Thyroid gland (tissue), 4 donors: Measurements from ENCODE around the gene PPP1R12A. TPM values are rescaled to one million over a fixed set of nuclear protein-coding genes. Genes with fewer than 3 reads are reported as not detected.

Experiments
- DNase-seq, 2 donors: peaks; one replicate each; pipeline ENCODE4 v3.0.0-alpha.2; 2019
- H3K27ac ChIP-seq, 3 donors: fragments of 200-600 bp; sonication (generic); 1 replicate in 2 of 3; 2 replicates in 1 of 3; pipeline ENCODE4 v1.5.1; 2016 to 2019; ENCODE audit warnings: mild to moderate bottlenecking in 1 of 3, moderate library complexity in 1 of 3
- H3K27me3 ChIP-seq: fragments of 200-600 bp; sonication (generic); one replicate; pipeline ENCODE4 v1.5.1; 2019
- H3K36me3 ChIP-seq, 2 donors: fragments of 200-600 bp; sonication (generic); one replicate each; pipeline ENCODE4 v1.5.1; 2016 to 2019
- H3K4me1 ChIP-seq, 2 donors: fragments of 200-600 bp; sonication (generic); one replicate each; pipeline ENCODE4 v1.5.1; 2017 to 2019
- H3K4me3 ChIP-seq, 3 donors: fragments of 200-600 bp; sonication (generic); replicated peaks in 1 of 3; 1 replicate in 2 of 3; 2 replicates in 1 of 3; pipeline ENCODE4 v1.5.1; 2016; ENCODE audit warnings: mild to moderate bottlenecking in 1 of 3
- H3K9me3 ChIP-seq: fragments of 200-600 bp; sonication (generic); one replicate; pipeline ENCODE4 v1.5.1; 2017
- CTCF ChIP-seq, 6 experiments: fragments of 200-600 bp in 3 of 6; fragments of 450-650 bp in 3 of 6; sonication (generic) in 3 of 6; IDR thresholded peaks; one replicate each; pipeline ENCODE4 v1.5.1; 2016 to 2019; ENCODE audit warnings: antibody characterized with exemption in 6 of 6, mild to moderate bottlenecking in 2 of 6, inconsistent platforms in 1 of 6, moderate library complexity in 1 of 6
- POLR2A ChIP-seq, 2 donors: fragments of 450-650 bp; IDR thresholded peaks; one replicate each; pipeline ENCODE4 v1.6.1; 2017; ENCODE audit warnings: antibody characterized with exemption in 2 of 2, mild to moderate bottlenecking in 2 of 2, moderate library complexity in 1 of 2
- WGBS, 2 donors: methylation state at CpG; one replicate each; pipeline ENCODE4 v1.1.5; 2017; 5-methylcytosine and 5-hydroxymethylcytosine counted together
- intact Hi-C: fragments of 100-400 bp; cut with DNase I; formaldehyde crosslinking; loops from one replicate; pipeline ENCODE4 v1.15.1; 2023
- total RNA-seq, 4 donors: library from RNA; depleted of rRNA; stranded (reverse); fragments of >200 nt; gene quantifications; one replicate each; pipeline ENCODE4 v1.2.3, GENCODE V29; 2016

The PPP1R12A gene
- total RNA-seq, 4 donors from 2014 or later = 90.0 to 128 (median 100) TPM

- DNase-seq = no peak
- no peaks in the 10 kb centered on the region for H3K27me3 ChIP-seq
- intact Hi-C loops = no loop called here
- H3K4me3 ChIP-seq = no peak overlapping the region
- H3K9me3 ChIP-seq = no peaks in the 10 kb centered on the region
- WGBS, 2 donors = 97 to 100% methylated on average over 2 to 3 of the region's 3 CpGs
- H3K4me1 ChIP-seq = peaks cover 37 to 39% of the 10 kb centered on the region in 2 donors
- H3K36me3 ChIP-seq = no peaks in the 10 kb centered on the region
- no peak for TF ChIP-seq POLR2A (IDR thresholded peaks at IDR 0.05)
- TF ChIP-seq CTCF (IDR thresholded peaks at IDR 0.05) = no peak
- no peak overlapping the region for H3K27ac ChIP-seq
Measured at GRCh38 chr12:79838359-79838758, 96.5 kb downstream of the PPP1R12A start.

DNA sequence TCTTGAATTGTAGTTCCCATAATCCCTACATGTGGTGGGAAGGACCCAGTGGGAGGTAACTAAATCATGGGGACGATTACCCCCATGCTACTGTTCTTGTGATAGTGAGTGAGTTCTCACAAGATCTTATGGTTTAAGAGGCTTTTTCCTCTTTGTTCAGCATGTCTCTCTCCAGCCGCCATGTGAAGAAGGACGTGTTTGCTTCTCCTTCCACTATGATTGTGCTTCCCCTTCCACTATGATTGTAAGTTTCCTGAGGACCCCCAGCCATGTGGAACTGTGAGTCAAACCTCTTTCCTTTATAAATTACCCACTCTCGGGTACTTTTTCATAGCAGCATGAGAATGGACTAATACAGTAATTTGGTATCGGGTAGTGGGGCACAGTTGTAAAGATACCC lies 97.3 kb downstream of the PPP1R12A start:
- 96 to 97% methylated on average over 5 of the region's 5 CpGs for WGBS, 2 donors
- H3K36me3 ChIP-seq = no peaks in the 10 kb centered on the region
- H3K27ac ChIP-seq = no peak overlapping the region
- H3K27me3 ChIP-seq = no peaks in the 10 kb centered on the region
- DNase-seq = no peak
- TF ChIP-seq CTCF (IDR thresholded peaks at IDR 0.05) (no peak), POLR2A (IDR thresholded peaks at IDR 0.05) (no peak)
- no peaks in the 10 kb centered on the region for H3K9me3 ChIP-seq
- H3K4me3 ChIP-seq = no peak overlapping the region
- intact Hi-C loops = no loop called here
- peaks cover 35 to 37% of the 10 kb centered on the region in 2 donors for H3K4me1 ChIP-seq

- TF ChIP-seq CTCF (IDR thresholded peaks at IDR 0.05) = no peak
- no peak for TF ChIP-seq POLR2A (IDR thresholded peaks at IDR 0.05)
- intact Hi-C loops = no loop called here
- Histone ChIP-seq H3K9me3 (no peaks in the 10 kb centered on the region), H3K27ac (peak overlapping the region in 2 of 3 donors; percentile 11 to 71), H3K36me3 (no peaks in the 10 kb centered on the region), H3K4me3 (no peak overlapping the region), H3K27me3 (no peaks in the 10 kb centered on the region), H3K4me1 (peaks cover 23 to 24% of the 10 kb centered on the region in 2 donors)
- DNase-seq = no peak
- 81 to 85% methylated on average over 2 of the region's 2 CpGs for WGBS, 2 donors
Measured at GRCh38 chr12:79835377-79835843, 99.5 kb downstream of the PPP1R12A start.

- peak overlapping the region; percentile 10 to 71 (median 34) for H3K27ac ChIP-seq
- 30 to 47% methylated on average over 3 of the region's 3 CpGs for WGBS, 2 donors
- H3K36me3 ChIP-seq = no peaks in the 10 kb centered on the region
- no peaks in the 10 kb centered on the region for H3K27me3 ChIP-seq
- H3K4me1 ChIP-seq = peaks cover 23 to 24% of the 10 kb centered on the region in 2 donors
- no peaks in the 10 kb centered on the region for H3K9me3 ChIP-seq
- DNase-seq = peak; percentile 88 to 91
- no peak for TF ChIP-seq CTCF (IDR thresholded peaks at IDR 0.05)
- TF ChIP-seq POLR2A (IDR thresholded peaks at IDR 0.05) = no peak
- H3K4me3 ChIP-seq = no peak overlapping the region
- intact Hi-C loops = no loop called here
Measured at GRCh38 chr12:79834712-79835376, 100.1 kb downstream of the PPP1R12A start.

DNA sequence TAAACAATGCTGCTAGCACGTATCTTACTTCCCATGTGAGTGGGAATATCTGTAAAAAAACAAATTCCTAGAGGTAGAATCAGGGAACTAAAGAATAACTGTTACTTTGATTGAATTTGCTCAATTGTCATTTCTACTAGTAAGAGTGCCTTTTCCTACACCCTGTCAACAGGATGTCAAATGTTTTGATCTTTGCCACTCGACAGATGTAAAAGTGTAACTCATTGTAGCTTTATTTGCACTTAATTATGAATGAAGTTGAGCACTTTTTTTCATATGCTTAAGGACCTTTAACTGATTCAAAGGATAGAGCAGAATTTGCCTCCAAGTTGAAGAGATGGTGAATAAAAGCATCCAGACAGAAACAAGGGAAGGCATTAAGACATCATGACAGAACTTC lies 104.5 kb downstream of the PPP1R12A start:
- WGBS, 2 donors = 47 to 83% methylated on average over 2 of the region's 2 CpGs
- H3K9me3 ChIP-seq = no peaks in the 10 kb centered on the region

More for the DNA sequence above, 104.5 kb downstream of the PPP1R12A start:
- no peak for TF ChIP-seq POLR2A (IDR thresholded peaks at IDR 0.05)
- no peak for TF ChIP-seq CTCF (IDR thresholded peaks at IDR 0.05)
- intact Hi-C loops = no loop called here
- DNase-seq = no peak
- no peaks in the 10 kb centered on the region for H3K27me3 ChIP-seq
- H3K4me3 ChIP-seq = no peak overlapping the region
- no peak overlapping the region for H3K27ac ChIP-seq
- peaks cover 12 to 16% of the 10 kb centered on the region in 2 donors for H3K4me1 ChIP-seq
- no peaks in the 10 kb centered on the region for H3K36me3 ChIP-seq
